ENCODE results near the gene TMED9.

The TMED9 gene

GRCh38 chr5:177610131-177610769, 18.2 kb downstream of the TMED9 start:
- Histone ChIP-seq H3K27me3 (ENCODE audit: insufficient read depth, low read length, poor library complexity) (no peaks in the 10 kb centered on the region), H3K4me1 (ENCODE audit: insufficient read depth, low read length) (no peaks in the 10 kb centered on the region), H3K4me2 (ENCODE audit: insufficient read depth, low read length) (no peak overlapping the region), H4K20me1 (ENCODE audit: insufficient read depth, low read length) (peaks cover 14% of the 10 kb centered on the region; the same call in 1 of the 2 replicates), H3K27ac (ENCODE audit: low read length) (no peak overlapping the region), H3K4me3 (ENCODE audit: low read depth in 1 of 2, low read length in 2 of 2) (no peak overlapping the region), H3K9me3 (ENCODE audit: insufficient read depth, low read length, severe bottlenecking) (no peaks in the 10 kb centered on the region), H2AFZ (ENCODE audit: low read depth, low read length) (no peak overlapping the region), H3K9ac (ENCODE audit: low read depth, low read length) (no peak overlapping the region), H3K36me3 (ENCODE audit: insufficient read depth, low read length) (peaks cover 44% of the 10 kb centered on the region), H3K79me2 (ENCODE audit: insufficient read depth, low read length) (no peaks in the 10 kb centered on the region)
- TF ChIP-seq, protein P1, sequence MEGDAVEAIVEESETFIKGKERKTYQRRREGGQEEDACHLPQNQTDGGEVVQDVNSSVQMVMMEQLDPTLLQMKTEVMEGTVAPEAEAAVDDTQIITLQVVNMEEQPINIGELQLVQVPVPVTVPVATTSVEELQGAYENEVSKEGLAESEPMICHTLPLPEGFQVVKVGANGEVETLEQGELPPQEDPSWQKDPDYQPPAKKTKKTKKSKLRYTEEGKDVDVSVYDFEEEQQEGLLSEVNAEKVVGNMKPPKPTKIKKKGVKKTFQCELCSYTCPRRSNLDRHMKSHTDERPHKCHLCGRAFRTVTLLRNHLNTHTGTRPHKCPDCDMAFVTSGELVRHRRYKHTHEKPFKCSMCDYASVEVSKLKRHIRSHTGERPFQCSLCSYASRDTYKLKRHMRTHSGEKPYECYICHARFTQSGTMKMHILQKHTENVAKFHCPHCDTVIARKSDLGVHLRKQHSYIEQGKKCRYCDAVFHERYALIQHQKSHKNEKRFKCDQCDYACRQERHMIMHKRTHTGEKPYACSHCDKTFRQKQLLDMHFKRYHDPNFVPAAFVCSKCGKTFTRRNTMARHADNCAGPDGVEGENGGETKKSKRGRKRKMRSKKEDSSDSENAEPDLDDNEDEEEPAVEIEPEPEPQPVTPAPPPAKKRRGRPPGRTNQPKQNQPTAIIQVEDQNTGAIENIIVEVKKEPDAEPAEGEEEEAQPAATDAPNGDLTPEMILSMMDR (IDR thresholded peaks at IDR 0.05; ENCODE audit: borderline replicate concordance, extremely low read depth, low read length, poor library complexity, severe bottlenecking), result no peak
- TF ChIP-seq EZH2 (IDR thresholded peaks at IDR 0.05; ENCODE audit: borderline replicate concordance, low read depth, low read length, severe bottlenecking), result no peak
- DNase-seq (no peak), ATAC-seq (ENCODE audit: insufficient read depth, low read depth) (no peak)

- Histone ChIP-seq H3K4me3 (ENCODE audit: low read depth in 1 of 2, low read length in 2 of 2) (no peak overlapping the region), H3K36me3 (ENCODE audit: insufficient read depth, low read length) (peaks cover 44% of the 10 kb centered on the region), H3K4me1 (ENCODE audit: insufficient read depth, low read length) (no peaks in the 10 kb centered on the region), H3K27ac (ENCODE audit: low read length) (no peak overlapping the region), H2AFZ (ENCODE audit: low read depth, low read length) (no peak overlapping the region), H3K9ac (ENCODE audit: low read depth, low read length) (no peak overlapping the region), H4K20me1 (ENCODE audit: insufficient read depth, low read length) (peaks cover 11% of the 10 kb centered on the region; the same call in 1 of the 2 replicates), H3K9me3 (ENCODE audit: insufficient read depth, low read length, severe bottlenecking) (no peaks in the 10 kb centered on the region), H3K27me3 (ENCODE audit: insufficient read depth, low read length, poor library complexity) (no peaks in the 10 kb centered on the region), H3K4me2 (ENCODE audit: insufficient read depth, low read length) (no peak overlapping the region), H3K79me2 (ENCODE audit: insufficient read depth, low read length) (no peaks in the 10 kb centered on the region)
- no peak for ATAC-seq (ENCODE audit: insufficient read depth, low read depth)
- TF ChIP-seq, protein P1 (IDR thresholded peaks at IDR 0.05; ENCODE audit: borderline replicate concordance, extremely low read depth, low read length, poor library complexity, severe bottlenecking), result no peak
- no peak for TF ChIP-seq EZH2 (IDR thresholded peaks at IDR 0.05; ENCODE audit: borderline replicate concordance, low read depth, low read length, severe bottlenecking)
- no peak for DNase-seq
Observed at GRCh38 chr5:177610770-177611445, 18.9 kb downstream of the TMED9 start.

DNA sequence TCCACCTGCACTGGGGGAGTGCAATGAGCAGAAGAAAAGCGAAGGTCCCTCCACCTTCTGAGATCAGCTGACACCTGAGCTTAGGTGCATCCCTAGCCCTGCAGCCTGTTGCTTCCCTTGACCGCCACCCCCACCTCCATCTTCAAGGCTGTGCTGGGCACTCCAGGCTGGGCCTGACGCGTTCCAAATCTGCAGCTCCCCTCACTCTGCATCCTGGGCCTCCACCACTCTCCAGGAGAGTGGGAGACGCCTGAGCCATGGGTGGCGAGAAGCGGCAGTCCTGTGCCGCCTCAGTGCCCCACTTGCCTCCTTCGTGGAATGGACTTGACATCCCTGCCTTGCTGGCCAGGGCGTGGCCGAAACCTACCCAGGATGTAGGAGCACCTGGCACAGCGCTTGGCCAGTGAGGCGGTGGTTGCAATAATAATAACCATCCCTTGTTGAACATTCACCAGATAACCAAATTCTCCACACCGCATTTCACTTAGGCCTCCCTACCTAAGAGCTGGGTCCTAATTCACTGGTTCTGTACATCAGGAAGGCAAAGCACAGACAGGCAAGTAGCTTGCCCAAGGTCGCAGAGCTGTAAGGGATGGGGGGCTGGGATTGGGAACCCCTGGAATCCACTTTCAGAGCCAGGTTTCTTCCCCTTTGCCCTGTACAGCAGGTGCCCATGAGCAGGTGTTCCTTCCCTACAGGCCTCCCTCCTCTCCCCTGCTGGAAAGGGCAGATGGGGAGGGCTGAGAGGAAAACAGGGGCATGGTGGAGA, 19.6 kb downstream of the TMED9 start:
- no peaks in the 10 kb centered on the region for H3K9me3 ChIP-seq (ENCODE audit: insufficient read depth, low read length, severe bottlenecking)
- H3K4me3 ChIP-seq (ENCODE audit: low read depth in 1 of 2, low read length in 2 of 2), result no peak overlapping the region
- H3K36me3 ChIP-seq (ENCODE audit: insufficient read depth, low read length), result peaks cover 48% of the 10 kb centered on the region
- no peaks in the 10 kb centered on the region for H3K79me2 ChIP-seq (ENCODE audit: insufficient read depth, low read length)
- DNase-seq (no peak), ATAC-seq (ENCODE audit: insufficient read depth, low read depth) (no peak)
- H2AFZ ChIP-seq (ENCODE audit: low read depth, low read length), result no peak overlapping the region
- no peak overlapping the region for H3K9ac ChIP-seq (ENCODE audit: low read depth, low read length)
- H3K27ac ChIP-seq (ENCODE audit: low read length), result no peak overlapping the region
- peaks cover 10% of the 10 kb centered on the region; the same call in 1 of the 2 replicates for H4K20me1 ChIP-seq (ENCODE audit: insufficient read depth, low read length)
- H3K27me3 ChIP-seq (ENCODE audit: insufficient read depth, low read length, poor library complexity), result no peaks in the 10 kb centered on the region
- no peaks in the 10 kb centered on the region for H3K4me1 ChIP-seq (ENCODE audit: insufficient read depth, low read length)
- TF ChIP-seq, protein P1 (IDR thresholded peaks at IDR 0.05; ENCODE audit: borderline replicate concordance, extremely low read depth, low read length, poor library complexity, severe bottlenecking), result no peak
- no peak for TF ChIP-seq EZH2 (IDR thresholded peaks at IDR 0.05; ENCODE audit: borderline replicate concordance, low read depth, low read length, severe bottlenecking)
- H3K4me2 ChIP-seq (ENCODE audit: insufficient read depth, low read length), result no peak overlapping the region
